Measurements from ENCODE around the gene C16orf78.

C16orf78 gene

DNA sequence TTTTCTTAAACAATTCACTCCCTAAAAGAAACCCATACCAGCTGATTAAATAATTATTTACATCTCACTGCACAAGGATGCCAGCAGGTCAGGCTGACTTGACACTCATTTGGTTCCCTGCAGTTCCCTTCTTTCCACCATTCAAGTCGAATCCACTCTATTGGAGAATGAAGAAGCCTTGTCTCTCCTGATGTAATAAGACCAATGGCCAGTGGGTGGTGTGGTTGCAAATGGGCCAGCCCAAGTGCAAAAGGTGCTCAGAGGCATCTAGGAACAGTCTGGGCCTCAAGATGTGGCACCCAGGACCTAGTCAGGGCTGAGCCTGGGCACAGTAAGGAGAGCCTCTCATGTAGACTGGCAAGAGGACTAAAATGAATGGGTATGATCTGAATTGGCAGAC lies 9.3 kb downstream of the C16orf78 start:
- DNase-seq (ENCODE audit: low read depth in 2 of 2, low spot score in 1 of 2): no peak

GRCh38 chr16:49395021-49395420 lies 21.4 kb downstream of the C16orf78 start:
- no peak for DNase-seq (ENCODE audit: low read depth in 2 of 2, low spot score in 1 of 2)

- no peak for DNase-seq (ENCODE audit: low read depth in 2 of 2, low spot score in 1 of 2)
These were observed 22.7 kb downstream of the C16orf78 start for GRCh38 chr16:49396206-49396720.

- DNase-seq (ENCODE audit: low read depth in 2 of 2, low spot score in 1 of 2): no peak
These were observed 25.2 kb downstream of the C16orf78 start for GRCh38 chr16:49398761-49399160.

- DNase-seq (ENCODE audit: low read depth in 2 of 2, low spot score in 1 of 2): no peak
These were observed 26.2 kb downstream of the C16orf78 start for GRCh38 chr16:49399594-49400364.

DNA sequence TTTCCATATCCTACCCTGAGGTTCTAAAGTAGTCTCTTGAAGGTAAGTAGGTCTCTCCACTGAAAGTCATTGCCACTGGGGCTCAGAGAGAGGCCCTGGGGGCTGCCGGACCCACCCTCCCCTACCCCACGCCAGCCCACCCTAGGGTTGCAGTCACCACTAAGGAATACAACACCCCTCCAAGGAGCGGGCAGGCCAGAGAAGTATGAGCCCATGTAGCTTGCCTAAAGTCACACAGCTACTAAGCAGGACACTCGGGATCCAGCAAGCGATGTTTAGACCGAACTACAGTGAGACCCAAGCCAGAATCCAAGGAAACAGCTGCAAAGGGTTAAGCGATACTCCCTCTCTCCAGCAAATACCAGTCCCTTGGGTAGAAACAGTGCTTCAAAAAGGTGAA lies 27.0 kb downstream of the C16orf78 start:
- no peak for DNase-seq (ENCODE audit: low read depth in 2 of 2, low spot score in 1 of 2)

DNA sequence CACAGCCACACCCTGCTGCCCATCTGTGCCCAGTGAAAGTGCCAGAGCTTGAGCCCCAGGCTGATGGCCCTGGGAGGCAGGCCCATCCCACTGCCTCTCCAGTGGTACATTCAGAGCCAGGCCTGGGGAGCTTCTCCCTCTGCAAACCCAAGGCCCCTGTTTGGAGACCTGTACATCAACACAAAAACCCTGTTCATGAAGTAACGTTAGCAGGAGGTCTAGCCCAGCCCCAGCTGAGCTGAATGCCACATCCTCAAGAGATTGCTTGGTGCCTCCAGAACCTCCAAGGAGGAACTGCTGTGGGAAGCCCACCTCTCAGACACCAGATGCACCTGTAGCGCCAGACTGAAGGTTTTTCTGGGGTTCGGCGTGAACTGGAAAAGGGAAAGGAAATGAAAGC lies 31.5 kb downstream of the C16orf78 start:
- DNase-seq (ENCODE audit: low read depth in 2 of 2, low spot score in 1 of 2): no peak

- DNase-seq (ENCODE audit: low read depth in 2 of 2, low spot score in 1 of 2): no peak
These were observed 31.9 kb downstream of the C16orf78 start for GRCh38 chr16:49405530-49405929.

- peak; percentile 16 to 21 for DNase-seq (ENCODE audit: low read depth in 2 of 2, low spot score in 1 of 2)
These were observed 34.4 kb downstream of the C16orf78 start for GRCh38 chr16:49407873-49408550.

DNA sequence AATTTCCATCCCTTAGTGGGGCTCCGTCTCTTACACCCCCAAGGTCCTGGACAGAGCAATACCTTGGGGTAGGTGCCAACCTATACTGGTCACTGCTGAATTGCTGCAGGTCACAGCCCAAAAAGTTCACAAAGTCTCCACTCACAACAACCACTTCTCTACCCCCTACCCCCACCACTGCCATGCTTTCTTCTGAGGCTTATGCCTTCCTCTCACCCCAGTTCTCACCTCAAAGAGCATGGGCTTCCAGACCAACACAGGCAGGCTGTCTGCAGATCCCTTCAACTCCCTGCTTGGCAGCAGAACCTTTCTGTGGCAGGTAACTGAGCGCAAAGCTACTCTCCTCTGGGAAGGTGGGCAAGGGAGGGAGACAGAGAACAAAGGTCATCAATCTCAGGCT lies 35.5 kb downstream of the C16orf78 start:
- DNase-seq (ENCODE audit: low read depth in 2 of 2, low spot score in 1 of 2): no peak

- DNase-seq (ENCODE audit: low read depth in 2 of 2, low spot score in 1 of 2): no peak
These were observed 36.6 kb downstream of the C16orf78 start for GRCh38 chr16:49410226-49410625.

- no peak for DNase-seq (ENCODE audit: low read depth in 2 of 2, low spot score in 1 of 2)
These were observed 37.7 kb downstream of the C16orf78 start for GRCh38 chr16:49411121-49411970.

DNA sequence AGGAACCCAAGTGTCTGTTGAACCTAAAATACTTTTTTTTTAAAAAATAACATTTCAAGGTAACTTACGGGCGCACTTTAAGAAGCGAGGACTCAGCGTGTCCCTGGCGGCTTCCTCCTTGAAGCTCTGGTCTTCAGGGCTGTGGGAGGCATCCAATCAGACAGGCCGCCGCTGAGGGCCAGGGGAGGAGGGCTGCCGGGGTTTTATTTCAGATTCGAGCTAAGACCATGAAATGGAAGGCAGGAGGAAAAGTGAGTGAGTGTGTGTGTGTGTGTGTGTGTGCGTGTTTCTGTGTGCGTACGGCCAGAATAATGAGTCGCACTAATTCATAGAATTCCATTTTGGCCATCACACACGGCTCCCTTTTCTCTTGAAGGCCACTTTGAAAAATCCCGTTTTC lies 41.1 kb downstream of the C16orf78 start:
- no peak for DNase-seq (ENCODE audit: low read depth in 2 of 2, low spot score in 1 of 2)

- DNase-seq (ENCODE audit: low read depth in 2 of 2, low spot score in 1 of 2): no peak
These were observed 41.5 kb downstream of the C16orf78 start for GRCh38 chr16:49415083-49415482.

DNA sequence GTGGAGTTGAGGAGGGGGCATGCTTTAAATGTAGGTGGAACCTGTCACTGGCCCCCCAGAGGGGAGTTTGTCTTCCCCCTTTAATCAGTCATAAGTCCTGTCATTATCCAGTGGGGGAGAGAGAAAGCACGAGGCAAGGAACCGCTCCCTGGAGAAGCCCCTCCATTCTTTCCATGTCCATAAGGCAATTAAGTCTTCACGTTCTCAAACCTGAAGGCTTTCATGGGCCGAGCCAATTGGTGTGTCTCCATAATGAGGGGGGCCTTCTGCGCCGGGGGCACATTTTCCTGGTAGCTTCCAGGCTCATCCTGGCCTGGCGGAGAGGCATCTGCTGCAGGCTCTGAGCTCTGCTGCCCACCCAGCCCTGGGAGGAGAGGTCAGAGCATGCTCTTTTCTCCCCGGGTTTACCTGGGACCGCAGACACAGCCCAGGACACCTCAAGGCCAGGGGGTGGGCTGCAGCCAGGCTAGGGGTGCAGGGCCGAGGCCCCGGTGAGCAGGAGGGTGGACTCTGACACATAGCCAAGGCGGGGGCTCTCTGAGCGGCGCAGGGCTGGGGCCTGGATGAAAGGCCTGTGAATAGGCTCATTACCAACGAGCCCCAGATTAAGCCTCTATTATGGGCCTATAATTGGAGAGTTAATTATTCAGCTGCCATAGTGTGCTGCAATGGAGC lies 42.5 kb downstream of the C16orf78 start:
- no peak for DNase-seq (ENCODE audit: low read depth in 2 of 2, low spot score in 1 of 2)

DNA sequence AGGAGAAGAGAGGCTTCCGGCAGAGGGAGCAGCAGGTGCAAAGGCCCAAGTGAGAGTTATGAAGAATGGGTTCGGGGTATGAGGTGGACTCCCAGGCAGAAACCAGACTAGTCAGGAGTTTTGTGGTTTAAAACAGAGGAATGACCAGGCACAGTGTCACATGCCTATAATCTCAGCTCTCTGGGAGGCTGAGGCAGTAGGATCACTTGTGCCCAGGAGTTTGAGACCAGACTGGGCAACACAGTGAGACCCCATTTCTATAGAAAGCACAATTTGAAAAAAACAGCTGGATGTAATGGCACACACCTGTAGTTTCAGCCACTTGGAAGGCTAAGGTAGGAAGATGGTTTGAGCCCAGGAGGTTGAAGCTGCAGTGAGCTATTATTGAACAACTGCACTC lies 43.8 kb downstream of the C16orf78 start:
- no peak for DNase-seq (ENCODE audit: low read depth in 2 of 2, low spot score in 1 of 2)

- no peak for DNase-seq (ENCODE audit: low read depth in 2 of 2, low spot score in 1 of 2)
These were observed 45.4 kb downstream of the C16orf78 start for GRCh38 chr16:49419006-49419405.

- no peak for DNase-seq (ENCODE audit: low read depth in 2 of 2, low spot score in 1 of 2)
These were observed 46.3 kb downstream of the C16orf78 start for GRCh38 chr16:49419862-49420261.

DNA sequence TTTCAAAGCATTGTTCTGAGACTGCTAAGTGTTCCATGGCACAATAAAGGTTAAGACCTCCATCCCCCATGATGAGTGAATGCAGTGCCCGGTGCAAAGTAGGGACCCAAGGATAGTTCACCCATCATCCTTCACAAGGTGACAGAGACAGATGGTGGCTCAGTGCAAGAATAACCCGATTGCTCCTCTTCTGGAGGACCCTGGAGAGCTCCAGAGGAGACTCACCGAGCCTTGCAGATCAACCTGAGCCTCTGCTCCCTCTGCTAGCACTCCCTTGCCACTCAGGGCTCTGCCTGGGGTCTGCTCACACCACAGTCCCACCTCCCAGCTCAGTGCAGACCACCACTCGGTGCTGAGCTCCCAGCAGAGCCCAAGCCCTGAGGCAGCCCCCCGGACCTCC lies 49.3 kb downstream of the C16orf78 start:
- DNase-seq (ENCODE audit: low read depth in 2 of 2, low spot score in 1 of 2): no peak

GRCh38 chr16:49424961-49425360 lies 51.4 kb downstream of the C16orf78 start:
- DNase-seq (ENCODE audit: low read depth in 2 of 2, low spot score in 1 of 2): no peak

DNA sequence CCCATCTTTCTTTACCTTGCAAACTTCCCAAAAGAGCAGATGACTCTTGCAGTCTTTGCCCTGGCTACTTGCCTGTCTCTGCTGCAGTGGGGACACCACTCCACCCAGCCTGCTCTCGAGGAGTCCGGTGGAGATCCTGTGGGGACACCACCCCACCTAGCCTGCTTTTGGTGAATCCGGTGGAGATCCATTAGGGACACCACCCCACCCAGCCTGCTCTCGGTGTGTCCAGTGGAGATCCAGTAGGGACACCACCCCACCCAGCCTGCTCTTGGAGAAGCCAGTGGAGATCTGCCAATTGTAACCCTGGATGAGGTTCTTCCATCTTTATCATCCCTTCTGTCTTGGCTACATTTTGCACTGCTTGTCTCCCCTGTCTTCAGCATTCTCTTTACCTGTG lies 54.2 kb downstream of the C16orf78 start:
- no peak for DNase-seq (ENCODE audit: low read depth in 2 of 2, low spot score in 1 of 2)

All from stimulated activated CD8-positive, alpha-beta memory T cell treated with anti-CD3 and anti-CD28 coated beads, Interleukin-4, amount 100 ng/mL, for 1 hour (primary cell).